Heart left ventricle (tissue), 13 donors: ENCODE results near the gene RHOT1.

Experiments used
- POLR2A ChIP-seq, 2 donors: fragments of 450-650 bp; IDR thresholded peaks; one replicate each; pipeline ENCODE4 v1.6.1; 2017; ENCODE audit warnings: antibody characterized with exemption in 2 of 2, mild to moderate bottlenecking in 2 of 2, moderate library complexity in 2 of 2
- TF ChIP-seq, protein P1 (sequence below), 12 donors: fragments of 200-600 bp; sonication (generic) in 4 of 12; IDR thresholded peaks; one replicate each; pipeline versions ENCODE4 v1.5.0 to v1.8.0; 2018 to 2022; ENCODE audit warnings: antibody characterized with exemption in 12 of 12, mild to moderate bottlenecking in 5 of 12
- donor health status: ischemic (EF 13 %, LVEDD 7.1; RV severe dilation, severe dysfunction).
- donor health status: DM: no; HTN: yes; CAD: no.
- donor health status: DM: no; HTN: no; CAD: no.
- donor health status: ischemic (EF 25% LVEDD 6.9; RV normal size, moderate dysfunction).
- donor health status: ischemic (EF 25% LVEDD 5.7; RV mildly dilated, moderate dysfunction).
- donor health status: ischemic (EF 35%, LVEDD 5.7; RV mildly dilated, moderate dysfunction).
- donor health status: nonischemic (EF 11% LVEDD 7.7; RV severe dilation, severe dysfunction).
- donor health status: DM: yes; HTN: yes; CAD: no.
- donor health status: PGD.
- donor health status: ischemic (EF 29% LVEDD 5.4; RV normal size, mild dysfunction).
- donor health status: nonischemic (EF 23%, LVEDD 6.1; RV moderate dilation, normal function).

DNA sequence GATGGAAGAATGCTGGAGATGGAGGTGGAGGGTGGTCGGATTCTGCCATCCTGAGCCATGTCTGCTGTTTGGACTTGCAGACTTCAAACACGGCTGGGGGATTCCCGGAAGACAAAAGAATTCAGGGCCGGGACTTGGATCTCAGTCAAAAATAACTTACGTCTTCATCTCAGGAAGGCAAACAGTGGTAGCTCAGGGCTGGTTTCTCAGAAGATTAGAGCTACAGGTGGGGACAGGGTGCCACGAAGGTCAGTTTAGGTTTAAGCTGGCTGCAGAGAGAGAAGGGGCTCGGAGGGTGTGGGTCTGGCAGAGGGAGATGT, 119.1 kb downstream of the RHOT1 start:
- TF ChIP-seq, protein P1, sequence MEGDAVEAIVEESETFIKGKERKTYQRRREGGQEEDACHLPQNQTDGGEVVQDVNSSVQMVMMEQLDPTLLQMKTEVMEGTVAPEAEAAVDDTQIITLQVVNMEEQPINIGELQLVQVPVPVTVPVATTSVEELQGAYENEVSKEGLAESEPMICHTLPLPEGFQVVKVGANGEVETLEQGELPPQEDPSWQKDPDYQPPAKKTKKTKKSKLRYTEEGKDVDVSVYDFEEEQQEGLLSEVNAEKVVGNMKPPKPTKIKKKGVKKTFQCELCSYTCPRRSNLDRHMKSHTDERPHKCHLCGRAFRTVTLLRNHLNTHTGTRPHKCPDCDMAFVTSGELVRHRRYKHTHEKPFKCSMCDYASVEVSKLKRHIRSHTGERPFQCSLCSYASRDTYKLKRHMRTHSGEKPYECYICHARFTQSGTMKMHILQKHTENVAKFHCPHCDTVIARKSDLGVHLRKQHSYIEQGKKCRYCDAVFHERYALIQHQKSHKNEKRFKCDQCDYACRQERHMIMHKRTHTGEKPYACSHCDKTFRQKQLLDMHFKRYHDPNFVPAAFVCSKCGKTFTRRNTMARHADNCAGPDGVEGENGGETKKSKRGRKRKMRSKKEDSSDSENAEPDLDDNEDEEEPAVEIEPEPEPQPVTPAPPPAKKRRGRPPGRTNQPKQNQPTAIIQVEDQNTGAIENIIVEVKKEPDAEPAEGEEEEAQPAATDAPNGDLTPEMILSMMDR (IDR thresholded peaks at IDR 0.05) = no peak
- TF ChIP-seq POLR2A (IDR thresholded peaks at IDR 0.05) = no peak
